Measurements from ENCODE around the gene PTPRR. TPM values are rescaled to one million over a fixed set of nuclear protein-coding genes. Genes with fewer than 3 reads are reported as not detected.
A peak's percentile ranks its signal among the peaks of the same experiment; 100 is the strongest.

PTPRR gene
- total and polyA plus RNA-seq, 3 experiments from 2014 or later = not detected

DNA sequence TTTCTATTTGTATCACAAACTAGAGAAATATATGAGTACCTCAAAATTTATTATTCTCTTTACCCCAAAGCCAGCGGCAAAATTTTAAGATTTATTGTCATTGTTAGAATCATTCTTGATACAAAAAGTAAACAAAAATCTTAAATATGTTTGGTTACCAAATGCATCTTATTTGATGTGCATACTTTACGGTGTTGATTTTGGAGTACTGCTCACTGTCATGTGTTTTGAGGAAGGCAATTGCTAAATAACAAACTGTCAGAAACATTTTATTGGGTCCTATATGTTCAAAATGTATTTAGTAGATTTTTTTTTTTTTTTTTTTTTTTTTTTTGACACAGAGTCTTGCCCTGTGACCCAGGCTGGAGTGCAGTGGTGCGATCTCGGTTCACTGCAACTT lies 124.9 kb downstream of the PTPRR start:
- Histone ChIP-seq H3K36me3 (ENCODE audit: insufficient read depth, low read length) (no peaks in the 10 kb centered on the region), H3K27ac (ENCODE audit: low read depth, low read length) (no peak overlapping the region), H3K4me3 (ENCODE audit: low read length) (no peak overlapping the region), H3K4me1 (ENCODE audit: insufficient read depth, low read length) (no peaks in the 10 kb centered on the region), H3K27me3 (ENCODE audit: insufficient read depth, low read length, poor library complexity, severe bottlenecking) (no peaks in the 10 kb centered on the region), H3K9me3 (ENCODE audit: low read length) (no peaks in the 10 kb centered on the region)
- POLR2A ChIA-PET = no interaction called here
- no peak for DNase-seq
- no peak overlapping the region for H3K4me3 Mint-ChIP-seq
- peaks cover 0 to 2% of the 10 kb centered on the region in 2 donors for H3K27me3 Mint-ChIP-seq
- H3K36me3 Mint-ChIP-seq = no peaks in the 10 kb centered on the region
- peaks cover 0 to 3% (median 0%) of the 10 kb centered on the region in 5 donors for H3K9me3 Mint-ChIP-seq
- CTCF ChIA-PET = no interaction called here
- H3K4me1 Mint-ChIP-seq = no peaks in the 10 kb centered on the region
- no peak overlapping the region for H3K27ac Mint-ChIP-seq

GRCh38 chr12:70794131-70794530 lies 126.4 kb downstream of the PTPRR start:
- no peaks in the 10 kb centered on the region for H3K4me1 Mint-ChIP-seq
- H3K27me3 Mint-ChIP-seq = peaks cover 0 to 2% of the 10 kb centered on the region in 2 donors
- H3K27ac Mint-ChIP-seq = no peak overlapping the region
- no peaks in the 10 kb centered on the region for H3K9me3 ChIP-seq (ENCODE audit: low read length)
- H3K4me3 ChIP-seq (ENCODE audit: low read length) = no peak overlapping the region
- H3K27ac ChIP-seq (ENCODE audit: low read depth, low read length) = no peak overlapping the region
- DNase-seq = no peak
- H3K4me3 Mint-ChIP-seq = no peak overlapping the region
- H3K36me3 Mint-ChIP-seq = no peaks in the 10 kb centered on the region
- POLR2A ChIA-PET = no interaction called here
- no peaks in the 10 kb centered on the region for H3K27me3 ChIP-seq (ENCODE audit: insufficient read depth, low read length, poor library complexity, severe bottlenecking)
- CTCF ChIA-PET = no interaction called here
- H3K9me3 Mint-ChIP-seq = peaks cover 0 to 3% (median 0%) of the 10 kb centered on the region in 5 donors
- H3K36me3 ChIP-seq (ENCODE audit: insufficient read depth, low read length) = no peaks in the 10 kb centered on the region
- H3K4me1 ChIP-seq (ENCODE audit: insufficient read depth, low read length) = no peaks in the 10 kb centered on the region

DNA sequence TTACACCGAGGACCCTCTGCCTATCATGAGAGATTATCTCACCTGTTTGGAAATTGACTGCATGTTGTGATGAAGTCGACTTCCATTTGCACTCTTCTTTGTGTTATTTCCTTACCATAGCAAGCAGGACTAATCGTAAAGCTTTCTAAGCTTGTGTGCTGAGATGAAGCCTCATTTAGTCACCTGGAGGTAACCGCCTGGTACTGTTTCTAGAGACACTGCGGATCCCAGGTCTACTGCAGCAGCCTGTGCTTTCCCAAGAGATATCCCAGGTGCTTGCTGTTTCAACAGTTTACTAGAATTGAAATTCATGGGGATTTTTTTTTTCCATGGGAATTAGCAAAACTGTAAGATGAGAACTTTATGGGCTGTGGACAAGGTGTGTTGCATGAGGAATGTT lies 131.8 kb downstream of the PTPRR start:
- Mint-ChIP-seq H3K4me3 (no peak overlapping the region), H3K27me3 (peaks cover 0 to 1% of the 10 kb centered on the region in 2 donors), H3K36me3 (no peaks in the 10 kb centered on the region), H3K9me3 (peaks cover 0 to 3% (median 0%) of the 10 kb centered on the region in 5 donors), H3K4me1 (no peaks in the 10 kb centered on the region), H3K27ac (no peak overlapping the region)
- DNase-seq = no peak
- H3K9me3 ChIP-seq (ENCODE audit: low read length) = no peaks in the 10 kb centered on the region
- no peaks in the 10 kb centered on the region for H3K4me1 ChIP-seq (ENCODE audit: insufficient read depth, low read length)
- no peaks in the 10 kb centered on the region for H3K36me3 ChIP-seq (ENCODE audit: insufficient read depth, low read length)
- no peak overlapping the region for H3K4me3 ChIP-seq (ENCODE audit: low read length)
- ChIA-PET CTCF (no interaction called here), POLR2A (no interaction called here)
- no peaks in the 10 kb centered on the region for H3K27me3 ChIP-seq (ENCODE audit: insufficient read depth, low read length, poor library complexity, severe bottlenecking)
- H3K27ac ChIP-seq (ENCODE audit: low read depth, low read length) = no peak overlapping the region

- no peak overlapping the region for H3K27ac Mint-ChIP-seq
- POLR2A ChIA-PET = no interaction called here
- H3K4me3 Mint-ChIP-seq = no peak overlapping the region
- no peak for DNase-seq
- Histone ChIP-seq H3K27me3 (ENCODE audit: insufficient read depth, low read length, poor library complexity, severe bottlenecking) (no peaks in the 10 kb centered on the region), H3K36me3 (ENCODE audit: insufficient read depth, low read length) (no peaks in the 10 kb centered on the region), H3K4me3 (ENCODE audit: low read length) (no peak overlapping the region), H3K4me1 (ENCODE audit: insufficient read depth, low read length) (no peaks in the 10 kb centered on the region), H3K27ac (ENCODE audit: low read depth, low read length) (no peak overlapping the region), H3K9me3 (ENCODE audit: low read length) (no peaks in the 10 kb centered on the region)
- peaks cover 0 to 3% (median 0%) of the 10 kb centered on the region in 5 donors for H3K9me3 Mint-ChIP-seq
- no peaks in the 10 kb centered on the region for H3K36me3 Mint-ChIP-seq
- no peaks in the 10 kb centered on the region for H3K4me1 Mint-ChIP-seq
- CTCF ChIA-PET = no interaction called here
- peaks cover 0 to 1% of the 10 kb centered on the region in 2 donors for H3K27me3 Mint-ChIP-seq
Measured at GRCh38 chr12:70787612-70788011, 132.9 kb downstream of the PTPRR start.

DNA sequence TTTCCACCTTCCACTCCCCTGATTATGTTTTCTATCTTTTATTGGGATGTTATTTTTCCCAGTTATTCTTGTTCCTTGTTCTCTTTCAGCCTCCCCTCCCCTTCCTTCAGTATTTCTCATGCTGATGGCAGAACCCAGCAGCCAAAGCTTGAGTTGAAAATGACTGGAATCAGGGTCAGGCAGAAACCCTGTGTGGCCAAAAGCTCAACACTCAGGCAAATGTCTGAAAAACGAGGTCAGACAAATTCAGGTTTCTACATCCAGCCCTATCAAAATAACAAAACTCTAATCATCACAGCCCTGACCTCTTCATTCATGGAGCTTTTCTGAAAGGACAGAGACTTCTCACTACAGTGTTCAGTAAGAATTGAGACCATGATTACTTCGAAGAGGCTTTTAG lies 134.6 kb downstream of the PTPRR start:
- no peak overlapping the region for H3K4me3 ChIP-seq (ENCODE audit: low read length)

GRCh38 chr12:70784042-70784668 lies 136.4 kb downstream of the PTPRR start:
- Histone ChIP-seq H3K4me1 (ENCODE audit: insufficient read depth, low read length) (no peaks in the 10 kb centered on the region), H3K4me3 (ENCODE audit: low read length) (no peak overlapping the region), H3K36me3 (ENCODE audit: insufficient read depth, low read length) (no peaks in the 10 kb centered on the region), H3K27me3 (ENCODE audit: insufficient read depth, low read length, poor library complexity, severe bottlenecking) (no peaks in the 10 kb centered on the region), H3K27ac (ENCODE audit: low read depth, low read length) (no peak overlapping the region), H3K9me3 (ENCODE audit: low read length) (no peaks in the 10 kb centered on the region)
- Mint-ChIP-seq H3K4me1 (no peaks in the 10 kb centered on the region), H3K27me3 (no peaks in the 10 kb centered on the region), H3K4me3 (no peak overlapping the region), H3K36me3 (no peaks in the 10 kb centered on the region), H3K27ac (no peak overlapping the region), H3K9me3 (peaks cover 0 to 3% (median 0%) of the 10 kb centered on the region in 5 donors)
- ChIA-PET CTCF (no interaction called here), POLR2A (no interaction called here)
- no peak for DNase-seq

More for the DNA sequence above, 134.6 kb downstream of the PTPRR start:
- no peaks in the 10 kb centered on the region for H3K9me3 ChIP-seq (ENCODE audit: low read length)
- H3K27me3 ChIP-seq (ENCODE audit: insufficient read depth, low read length, poor library complexity, severe bottlenecking) = no peaks in the 10 kb centered on the region
- Mint-ChIP-seq H3K4me3 (no peak overlapping the region), H3K9me3 (peaks cover 0 to 3% (median 2%) of the 10 kb centered on the region in 5 donors), H3K27ac (no peak overlapping the region), H3K4me1 (no peaks in the 10 kb centered on the region), H3K27me3 (peaks cover 0 to 1% of the 10 kb centered on the region in 2 donors), H3K36me3 (no peaks in the 10 kb centered on the region)
- no peaks in the 10 kb centered on the region for H3K4me1 ChIP-seq (ENCODE audit: insufficient read depth, low read length)
- ChIA-PET POLR2A (no interaction called here), CTCF (no interaction called here)
- no peak for DNase-seq
- no peaks in the 10 kb centered on the region for H3K36me3 ChIP-seq (ENCODE audit: insufficient read depth, low read length)
- no peak overlapping the region for H3K27ac ChIP-seq (ENCODE audit: low read depth, low read length)

DNA sequence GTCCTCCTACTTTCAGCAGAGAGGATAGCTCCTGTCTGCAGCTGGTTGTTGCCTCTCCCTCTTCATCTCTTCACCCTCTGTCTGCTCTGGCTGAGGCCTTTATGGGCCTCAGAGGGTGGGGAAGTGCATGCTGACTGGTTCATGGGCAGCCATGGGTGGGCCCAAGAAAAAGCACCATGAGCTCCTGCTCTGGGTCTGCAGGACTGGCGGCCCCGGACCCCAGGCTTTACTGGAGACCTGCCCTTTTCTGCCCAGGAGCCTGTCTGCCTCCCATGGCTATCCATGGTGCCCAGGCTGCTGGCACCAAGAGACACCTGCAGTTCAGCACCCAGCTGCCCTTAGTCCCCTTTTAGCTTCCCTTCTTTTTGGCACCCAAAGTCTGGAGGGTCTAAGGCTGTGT lies 137.1 kb downstream of the PTPRR start:
- H3K27ac ChIP-seq (ENCODE audit: low read depth, low read length) = no peak overlapping the region
- Mint-ChIP-seq H3K36me3 (no peaks in the 10 kb centered on the region), H3K27ac (no peak overlapping the region), H3K27me3 (no peaks in the 10 kb centered on the region), H3K4me1 (no peaks in the 10 kb centered on the region), H3K4me3 (no peak overlapping the region), H3K9me3 (peaks cover 0 to 4% (median 0%) of the 10 kb centered on the region in 5 donors)
- no peaks in the 10 kb centered on the region for H3K4me1 ChIP-seq (ENCODE audit: insufficient read depth, low read length)
- no peaks in the 10 kb centered on the region for H3K27me3 ChIP-seq (ENCODE audit: insufficient read depth, low read length, poor library complexity, severe bottlenecking)
- ChIA-PET CTCF (no interaction called here), POLR2A (no interaction called here)
- no peak for DNase-seq
- H3K36me3 ChIP-seq (ENCODE audit: insufficient read depth, low read length) = no peaks in the 10 kb centered on the region
- no peak overlapping the region for H3K4me3 ChIP-seq (ENCODE audit: low read length)
- no peaks in the 10 kb centered on the region for H3K9me3 ChIP-seq (ENCODE audit: low read length)

DNA sequence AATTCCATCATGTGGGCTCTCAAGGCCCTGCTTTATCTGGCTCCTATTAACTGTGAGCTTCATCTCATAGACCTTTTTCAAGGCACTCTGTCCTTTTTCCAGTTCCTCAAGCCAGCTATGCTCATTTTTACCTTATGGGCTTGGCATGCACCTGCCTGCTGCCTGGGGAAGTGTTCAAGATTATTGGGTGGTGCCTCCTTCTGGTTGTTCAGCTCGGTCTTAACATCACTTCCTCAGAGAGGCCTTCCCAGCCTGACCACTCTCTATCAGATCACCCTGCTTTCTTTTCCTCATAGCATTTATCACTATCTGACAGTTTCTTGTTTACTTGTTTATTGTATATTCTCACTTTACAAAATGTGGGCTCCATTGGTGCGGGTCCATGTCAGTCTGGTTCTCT lies 141.3 kb downstream of the PTPRR start:
- H3K4me1 Mint-ChIP-seq = no peaks in the 10 kb centered on the region
- H3K27ac Mint-ChIP-seq = no peak overlapping the region
- H3K9me3 Mint-ChIP-seq = peaks cover 0 to 9% (median 2%) of the 10 kb centered on the region in 5 donors
- DNase-seq = no peak
- H3K27me3 ChIP-seq (ENCODE audit: insufficient read depth, low read length, poor library complexity, severe bottlenecking) = no peaks in the 10 kb centered on the region
- H3K27ac ChIP-seq (ENCODE audit: low read depth, low read length) = no peak overlapping the region
- ChIA-PET CTCF (no interaction called here), POLR2A (no interaction called here)
- H3K9me3 ChIP-seq (ENCODE audit: low read length) = no peaks in the 10 kb centered on the region
- H3K27me3 Mint-ChIP-seq = peaks cover 0 to 2% of the 10 kb centered on the region in 2 donors
- no peak overlapping the region for H3K4me3 ChIP-seq (ENCODE audit: low read length)
- no peaks in the 10 kb centered on the region for H3K36me3 Mint-ChIP-seq
- no peaks in the 10 kb centered on the region for H3K4me1 ChIP-seq (ENCODE audit: insufficient read depth, low read length)
- H3K36me3 ChIP-seq (ENCODE audit: insufficient read depth, low read length) = no peaks in the 10 kb centered on the region
- H3K4me3 Mint-ChIP-seq = peak overlapping the region in 1 of 7 donors; percentile 23
